ENCODE data around the gene MED13L. TPM values are rescaled to one million over a fixed set of nuclear protein-coding genes. Genes with fewer than 3 reads are reported as not detected.

MED13L gene
- total RNA-seq, 2 experiments from 2014 or later, result 39.5 to 41.8 TPM

- ChIA-PET CTCF (no interaction called here), POLR2A (no interaction called here)
- intact Hi-C loops (cut with micrococcal nuclease), result no loop called here
- Mint-ChIP-seq H3K9me3 (no peaks in the 10 kb centered on the region), H3K27me3 (peaks cover 3% of the 10 kb centered on the region), H3K27ac (no peak overlapping the region), H3K36me3 (ENCODE audit: low read depth) (no peaks in the 10 kb centered on the region), H3K4me3 (no peak overlapping the region), H3K4me1 (ENCODE audit: low read depth) (no peaks in the 10 kb centered on the region)
- no peak for ATAC-seq
- TF ChIP-seq, protein P1, sequence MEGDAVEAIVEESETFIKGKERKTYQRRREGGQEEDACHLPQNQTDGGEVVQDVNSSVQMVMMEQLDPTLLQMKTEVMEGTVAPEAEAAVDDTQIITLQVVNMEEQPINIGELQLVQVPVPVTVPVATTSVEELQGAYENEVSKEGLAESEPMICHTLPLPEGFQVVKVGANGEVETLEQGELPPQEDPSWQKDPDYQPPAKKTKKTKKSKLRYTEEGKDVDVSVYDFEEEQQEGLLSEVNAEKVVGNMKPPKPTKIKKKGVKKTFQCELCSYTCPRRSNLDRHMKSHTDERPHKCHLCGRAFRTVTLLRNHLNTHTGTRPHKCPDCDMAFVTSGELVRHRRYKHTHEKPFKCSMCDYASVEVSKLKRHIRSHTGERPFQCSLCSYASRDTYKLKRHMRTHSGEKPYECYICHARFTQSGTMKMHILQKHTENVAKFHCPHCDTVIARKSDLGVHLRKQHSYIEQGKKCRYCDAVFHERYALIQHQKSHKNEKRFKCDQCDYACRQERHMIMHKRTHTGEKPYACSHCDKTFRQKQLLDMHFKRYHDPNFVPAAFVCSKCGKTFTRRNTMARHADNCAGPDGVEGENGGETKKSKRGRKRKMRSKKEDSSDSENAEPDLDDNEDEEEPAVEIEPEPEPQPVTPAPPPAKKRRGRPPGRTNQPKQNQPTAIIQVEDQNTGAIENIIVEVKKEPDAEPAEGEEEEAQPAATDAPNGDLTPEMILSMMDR (IDR thresholded peaks at IDR 0.05), result no peak
- no peak for DNase-seq
Observed at GRCh38 chr12:116295327-116296263, 18.1 kb upstream of the MED13L start.

DNA sequence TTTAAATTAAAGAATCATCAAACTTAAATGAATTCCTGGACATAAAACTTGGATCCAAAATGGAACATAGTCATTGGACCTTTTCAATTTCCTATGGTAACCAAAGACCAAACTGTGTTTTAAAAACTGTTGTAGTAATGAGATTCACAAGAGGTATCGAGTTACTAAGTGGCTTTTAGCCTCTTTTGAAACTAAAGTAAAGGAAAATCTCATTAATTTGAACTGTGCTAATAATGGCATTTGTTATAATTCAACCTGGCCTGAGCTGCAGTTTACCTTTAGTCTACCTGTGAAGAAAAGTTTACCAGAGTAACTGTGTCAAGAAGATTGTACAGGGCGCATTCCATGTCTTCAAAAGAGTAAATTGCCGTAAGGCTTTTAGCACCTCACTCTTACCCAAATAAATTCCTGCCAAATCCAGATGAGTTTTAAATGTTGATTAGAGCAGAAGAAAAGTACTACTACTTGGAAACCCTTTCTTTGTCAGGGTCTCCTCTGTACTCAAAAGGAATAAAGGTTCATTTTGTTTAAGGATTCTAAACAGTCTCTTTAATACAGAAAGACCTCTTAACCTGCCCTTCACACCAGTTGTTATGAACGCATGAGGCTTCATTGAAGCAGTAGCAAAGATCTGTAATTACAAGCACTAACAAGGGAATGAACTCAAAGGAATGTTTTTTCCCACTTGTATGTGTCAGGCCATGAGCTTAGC, 17.1 kb upstream of the MED13L start:
- ChIA-PET POLR2A (no interaction called here), CTCF (no interaction called here)
- intact Hi-C loops (cut with micrococcal nuclease), result no loop called here
- ATAC-seq (no peak), DNase-seq (no peak)
- no peak overlapping the region for H3K27ac Mint-ChIP-seq
- TF ChIP-seq, protein P1 (IDR thresholded peaks at IDR 0.05), result no peak
- H3K36me3 Mint-ChIP-seq (ENCODE audit: low read depth), result no peaks in the 10 kb centered on the region
- H3K9me3 Mint-ChIP-seq, result no peaks in the 10 kb centered on the region
- H3K27me3 Mint-ChIP-seq, result peaks cover 3% of the 10 kb centered on the region
- H3K4me1 Mint-ChIP-seq (ENCODE audit: low read depth), result no peaks in the 10 kb centered on the region
- no peak overlapping the region for H3K4me3 Mint-ChIP-seq

DNA sequence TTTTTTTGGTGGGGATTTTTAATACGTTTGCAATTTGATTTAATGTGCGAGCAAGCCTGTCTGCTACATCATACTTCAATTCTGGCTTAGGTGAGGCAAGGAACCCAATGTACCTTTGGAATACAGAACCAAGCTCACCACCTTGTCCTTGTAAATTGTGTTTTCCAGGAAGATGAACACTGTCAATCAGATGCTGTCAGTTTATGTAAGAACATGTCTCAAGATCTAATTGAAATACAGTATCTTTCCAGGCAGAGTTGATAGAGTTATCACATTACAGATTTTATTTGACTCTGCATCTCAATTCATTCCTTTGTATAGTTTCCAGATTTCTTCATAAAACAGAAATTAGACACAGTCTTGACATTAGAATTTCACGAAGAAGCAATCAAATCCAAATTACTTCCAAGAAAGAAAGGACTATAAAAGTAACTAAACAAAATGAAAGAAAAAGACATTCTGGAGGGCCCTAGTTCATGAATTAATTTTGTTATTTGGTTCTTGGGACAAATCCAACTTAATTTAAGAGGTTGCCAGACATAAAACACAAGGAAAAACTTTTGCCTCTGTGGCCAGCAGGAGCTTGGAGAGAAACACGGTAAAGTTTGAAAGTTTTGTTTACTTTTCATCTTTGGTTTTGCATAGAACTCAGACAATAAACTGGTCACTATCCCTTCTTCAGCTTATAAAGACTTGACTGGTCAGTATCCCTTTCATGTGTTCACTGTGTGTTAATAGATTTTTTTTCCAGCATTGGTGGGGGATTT, 16.4 kb upstream of the MED13L start:
- Mint-ChIP-seq H3K9me3 (no peaks in the 10 kb centered on the region), H3K4me1 (ENCODE audit: low read depth) (no peaks in the 10 kb centered on the region), H3K27ac (no peak overlapping the region), H3K36me3 (ENCODE audit: low read depth) (no peaks in the 10 kb centered on the region), H3K27me3 (peaks cover 3% of the 10 kb centered on the region), H3K4me3 (no peak overlapping the region)
- TF ChIP-seq, protein P1 (IDR thresholded peaks at IDR 0.05), result no peak
- DNase-seq (no peak), ATAC-seq (no peak)
- ChIA-PET CTCF (interaction anchor here (1.2 to 1.5 kb wide), 2 partner anchors 184 to 296 kb away, joined by 3 to 4 read pairs; no protein-coding TSS in a partner anchor), POLR2A (no interaction called here)
- intact Hi-C loops (cut with micrococcal nuclease), result no loop called here

DNA sequence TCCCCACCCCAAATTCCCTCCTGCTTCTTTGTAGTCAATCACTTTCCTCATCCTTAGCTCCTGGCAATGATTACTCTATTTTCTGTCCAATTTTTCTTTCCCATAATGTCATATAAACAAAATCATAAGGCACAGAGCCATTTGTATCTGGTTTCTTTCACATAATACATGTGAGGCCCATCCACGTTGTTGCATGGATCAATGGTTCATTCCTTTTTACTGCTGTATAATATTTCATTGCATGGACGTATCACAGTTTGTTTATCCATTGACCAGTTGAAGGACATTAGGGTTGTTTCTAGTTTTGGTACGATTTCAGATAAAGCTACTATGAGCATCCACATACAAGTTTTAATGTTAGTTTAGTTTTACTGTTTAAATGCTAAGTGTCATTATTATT, 13.7 kb upstream of the MED13L start:
- TF ChIP-seq, protein P1 (IDR thresholded peaks at IDR 0.05), result no peak
- H3K4me1 Mint-ChIP-seq (ENCODE audit: low read depth), result no peaks in the 10 kb centered on the region
- peaks cover 3% of the 10 kb centered on the region for H3K27me3 Mint-ChIP-seq
- no peaks in the 10 kb centered on the region for H3K9me3 Mint-ChIP-seq
- H3K36me3 Mint-ChIP-seq (ENCODE audit: low read depth), result no peaks in the 10 kb centered on the region
- ChIA-PET POLR2A (no interaction called here), CTCF (no interaction called here)
- H3K4me3 Mint-ChIP-seq, result no peak overlapping the region
- intact Hi-C loops (cut with micrococcal nuclease), result no loop called here
- DNase-seq (no peak), ATAC-seq (no peak)
- H3K27ac Mint-ChIP-seq, result no peak overlapping the region

Measured in activated CD8-positive, alpha-beta T cell treated with anti-CD3 and anti-CD28 coated beads for 36 hours (primary cell).